Chondrocyte (in vitro differentiated cells): ENCODE results near the gene TTC28. TPM values are rescaled to one million over a fixed set of nuclear protein-coding genes. Genes with fewer than 3 reads are reported as not detected.

Experiments
- DNase-seq: peaks from one replicate; pipeline ENCODE4 v3.0.0; 2021; ENCODE audit warnings: mixed read lengths, low spot score
- H3K27ac Mint-ChIP-seq: one replicate; pipeline ENCODE4 v1.8.0; 2021; ENCODE audit warnings: mild to moderate bottlenecking, moderate library complexity, mixed read lengths; ENCODE audit not compliant: unreplicated experiment
- H3K27me3 Mint-ChIP-seq: 2 replicates; pipeline ENCODE4 v1.8.0; 2021; ENCODE audit warnings: low read depth, mixed read lengths
- H3K36me3 Mint-ChIP-seq: 2 replicates; pipeline ENCODE4 v1.8.0; 2021; ENCODE audit warnings: low read depth, mixed read lengths
- H3K4me1 Mint-ChIP-seq: 2 replicates; pipeline ENCODE4 v1.8.0; 2021; ENCODE audit warnings: low read depth, mild to moderate bottlenecking, mixed read lengths
- H3K4me3 Mint-ChIP-seq: one replicate; pipeline ENCODE4 v1.8.0; 2021; ENCODE audit warnings: mild to moderate bottlenecking, moderate library complexity, mixed read lengths; ENCODE audit not compliant: unreplicated experiment
- H3K9me3 Mint-ChIP-seq: 2 replicates; pipeline ENCODE4 v1.8.0; 2021; ENCODE audit warnings: low read depth, mixed read lengths
- total RNA-seq: library from RNA; stranded (reverse); gene quantifications from 3 replicates; pipeline ENCODE4 v1.2.1, GENCODE V29; 2021
- TF ChIP-seq, protein P1 (sequence below): fragments of 200-600 bp; sonication (generic); IDR thresholded peaks from 2 replicates; pipeline ENCODE4 v1.5.0; 2021; ENCODE audit warnings: antibody characterized with exemption, mild to moderate bottlenecking, moderate library complexity

The TTC28 gene
- total RNA-seq, 1 donor from 2014 or later, result 38.3 TPM

DNA sequence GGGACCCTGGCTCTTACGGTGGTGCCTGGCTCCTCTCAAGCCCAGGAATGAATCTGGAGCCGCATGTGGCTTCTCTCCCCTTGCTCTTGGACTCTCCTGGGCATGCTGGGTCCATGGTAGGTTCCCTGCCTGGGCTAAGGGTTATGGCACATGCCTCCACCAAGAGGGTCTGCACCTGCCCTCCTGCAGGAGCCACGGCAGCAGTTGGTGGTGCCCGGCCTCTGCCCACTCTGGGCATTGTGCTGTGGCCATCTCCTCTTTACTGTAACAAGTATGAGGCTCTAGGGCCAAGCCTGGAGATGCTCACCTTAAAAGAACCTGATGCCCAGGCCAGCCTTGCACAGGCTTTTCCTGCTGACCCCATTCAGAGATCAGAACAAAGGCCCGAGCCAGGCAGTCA lies 656.6 kb downstream of the TTC28 start:
- Mint-ChIP-seq H3K4me3 (no peak overlapping the region), H3K27me3 (no peaks in the 10 kb centered on the region), H3K36me3 (peaks cover 4% of the 10 kb centered on the region), H3K9me3 (no peaks in the 10 kb centered on the region), H3K4me1 (peaks cover 12% of the 10 kb centered on the region), H3K27ac (no peak overlapping the region)
- TF ChIP-seq, protein P1, sequence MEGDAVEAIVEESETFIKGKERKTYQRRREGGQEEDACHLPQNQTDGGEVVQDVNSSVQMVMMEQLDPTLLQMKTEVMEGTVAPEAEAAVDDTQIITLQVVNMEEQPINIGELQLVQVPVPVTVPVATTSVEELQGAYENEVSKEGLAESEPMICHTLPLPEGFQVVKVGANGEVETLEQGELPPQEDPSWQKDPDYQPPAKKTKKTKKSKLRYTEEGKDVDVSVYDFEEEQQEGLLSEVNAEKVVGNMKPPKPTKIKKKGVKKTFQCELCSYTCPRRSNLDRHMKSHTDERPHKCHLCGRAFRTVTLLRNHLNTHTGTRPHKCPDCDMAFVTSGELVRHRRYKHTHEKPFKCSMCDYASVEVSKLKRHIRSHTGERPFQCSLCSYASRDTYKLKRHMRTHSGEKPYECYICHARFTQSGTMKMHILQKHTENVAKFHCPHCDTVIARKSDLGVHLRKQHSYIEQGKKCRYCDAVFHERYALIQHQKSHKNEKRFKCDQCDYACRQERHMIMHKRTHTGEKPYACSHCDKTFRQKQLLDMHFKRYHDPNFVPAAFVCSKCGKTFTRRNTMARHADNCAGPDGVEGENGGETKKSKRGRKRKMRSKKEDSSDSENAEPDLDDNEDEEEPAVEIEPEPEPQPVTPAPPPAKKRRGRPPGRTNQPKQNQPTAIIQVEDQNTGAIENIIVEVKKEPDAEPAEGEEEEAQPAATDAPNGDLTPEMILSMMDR, result no peak
- peak; percentile 74 for DNase-seq

GRCh38 chr22:28021998-28022660 lies 657.5 kb downstream of the TTC28 start:
- Mint-ChIP-seq H3K4me1 (peaks cover 12% of the 10 kb centered on the region), H3K27ac (no peak overlapping the region), H3K4me3 (no peak overlapping the region), H3K9me3 (no peaks in the 10 kb centered on the region), H3K36me3 (peaks cover 4% of the 10 kb centered on the region), H3K27me3 (no peaks in the 10 kb centered on the region)
- TF ChIP-seq, protein P1, result no peak
- no peak for DNase-seq

GRCh38 chr22:28021116-28021997 lies 658.3 kb downstream of the TTC28 start:
- Mint-ChIP-seq H3K36me3 (peaks cover 2% of the 10 kb centered on the region), H3K27ac (peak overlapping the region; percentile 65), H3K4me1 (peaks cover 12% of the 10 kb centered on the region), H3K9me3 (no peaks in the 10 kb centered on the region), H3K27me3 (no peaks in the 10 kb centered on the region), H3K4me3 (no peak overlapping the region)
- peak; percentile 54 for DNase-seq
- TF ChIP-seq, protein P1, result no peak

DNA sequence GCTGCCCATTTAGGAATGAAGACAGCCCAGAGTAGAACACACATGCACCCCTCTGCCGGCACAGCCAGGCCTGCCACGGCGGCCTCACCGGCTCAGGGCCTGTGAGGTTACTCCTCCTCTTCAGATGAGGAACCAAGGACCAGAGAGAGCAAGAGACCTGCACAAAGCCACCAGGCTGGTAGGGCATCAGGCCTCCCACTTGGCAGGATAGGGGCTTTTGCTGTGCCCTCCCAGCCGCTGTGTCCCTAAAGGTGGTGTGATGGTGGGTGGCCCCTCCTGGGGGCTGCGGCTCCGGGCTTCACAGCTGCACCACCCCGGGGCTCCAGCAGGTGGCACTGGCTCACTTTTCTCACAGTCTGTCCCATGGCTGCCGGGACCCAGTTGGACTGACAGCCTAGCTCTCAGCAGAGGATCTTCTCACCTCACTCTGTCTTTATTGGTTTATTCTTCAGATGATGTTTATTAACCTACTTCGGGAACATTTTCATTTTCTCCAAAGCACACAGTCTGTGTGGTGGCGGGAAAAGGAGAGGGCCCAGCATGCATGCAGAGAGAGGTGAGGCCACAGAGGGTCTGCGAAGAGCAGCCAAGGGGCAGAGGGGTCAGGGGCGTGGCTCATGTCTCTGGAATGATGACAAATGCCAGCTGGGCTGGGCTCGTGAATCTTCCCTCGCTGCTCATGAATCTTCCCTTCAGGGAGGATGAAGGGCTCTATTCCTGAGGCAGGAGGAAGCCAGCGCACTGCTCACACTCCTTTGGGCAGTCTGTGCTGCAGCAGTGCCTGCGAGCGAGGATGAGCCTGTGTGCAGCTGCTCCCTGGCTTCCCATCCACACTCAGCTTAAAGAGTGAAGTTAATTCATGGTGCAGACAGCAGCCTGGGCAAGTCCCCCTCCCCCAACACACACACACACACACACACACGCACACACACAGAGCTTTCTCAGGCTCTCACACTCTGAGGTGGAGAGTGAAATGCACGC lies 659.5 kb downstream of the TTC28 start:
- H3K4me3 Mint-ChIP-seq, result peak overlapping the region; percentile 50
- peak overlapping the region; percentile 86 for H3K27ac Mint-ChIP-seq
- TF ChIP-seq, protein P1, result peak; percentile 99
- peaks cover 12% of the 10 kb centered on the region for H3K4me1 Mint-ChIP-seq
- peak; percentile 86 for DNase-seq
- H3K36me3 Mint-ChIP-seq, result peaks cover under 1% of the 10 kb centered on the region
- no peaks in the 10 kb centered on the region for H3K9me3 Mint-ChIP-seq
- no peaks in the 10 kb centered on the region for H3K27me3 Mint-ChIP-seq

GRCh38 chr22:28019360-28019759 lies 660.3 kb downstream of the TTC28 start:
- Mint-ChIP-seq H3K36me3 (no peaks in the 10 kb centered on the region), H3K27me3 (no peaks in the 10 kb centered on the region), H3K4me1 (peaks cover 12% of the 10 kb centered on the region), H3K27ac (no peak overlapping the region), H3K9me3 (no peaks in the 10 kb centered on the region), H3K4me3 (no peak overlapping the region)
- TF ChIP-seq, protein P1, result no peak
- peak; percentile 65 for DNase-seq
